Common myeloid progenitor, CD34-positive (primary cell): ENCODE data around the gene TMEM86A.
A peak's percentile ranks its signal among the peaks of the same experiment; 100 is the strongest.

Source experiments
- CTCF ChIA-PET: fragments of 350-600 bp; sonication (Branson Sonifier 250); formaldehyde crosslinking; loops from one replicate; lab custom pipeline; 2021; ENCODE audit warnings: antibody characterized with exemption; lab: Charles Lee
- POLR2A ChIA-PET: fragments of 350-600 bp; sonication (Branson Sonifier 250); formaldehyde crosslinking; loops from one replicate; lab custom pipeline; 2021; ENCODE audit warnings: antibody characterized with exemption; lab: Charles Lee
- DNase-seq, 3 donors: peaks; one replicate each; pipeline versions ENCODE4 v3.0.0 to v3.0.0-alpha.2; 2013
- H3K27ac ChIP-seq, 2 experiments: 1 replicate in 1 of 2; 2 replicates in 1 of 2; pipeline ENCODE4 v1.7.0; 2013; ENCODE audit warnings: inconsistent platforms in 2 of 2, low read length in 2 of 2, mild to moderate bottlenecking in 2 of 2, low read depth in 1 of 2, moderate library complexity in 1 of 2; ENCODE audit not compliant: severe bottlenecking in 2 of 2, insufficient read depth in 1 of 2, poor library complexity in 1 of 2
- H3K27me3 ChIP-seq, 5 experiments: replicated peaks in 2 of 5; 1 replicate in 3 of 5; 2 replicates in 2 of 5; pipeline versions ENCODE4 v1.6.1 to v1.7.0; 2013; ENCODE audit warnings: low read length in 4 of 5, mild to moderate bottlenecking in 2 of 5, moderate library complexity in 2 of 5, inconsistent platforms in 1 of 5; ENCODE audit not compliant: insufficient read depth in 5 of 5, control insufficient read depth in 4 of 5
- H3K36me3 ChIP-seq, 4 experiments: 1 replicate in 2 of 4; 2 replicates in 2 of 4; pipeline versions ENCODE4 v1.6.1 to v1.7.0; 2013; ENCODE audit warnings: low read length in 3 of 4, control low read depth in 1 of 4, mild to moderate bottlenecking in 1 of 4; ENCODE audit not compliant: control insufficient read depth in 4 of 4, insufficient read depth in 4 of 4
- H3K4me1 ChIP-seq, 4 experiments: 1 replicate in 3 of 4; 2 replicates in 1 of 4; pipeline versions ENCODE4 v1.6.1 to v1.7.1; 2013; ENCODE audit warnings: low read length in 3 of 4, mild to moderate bottlenecking in 3 of 4, control low read depth in 1 of 4, inconsistent platforms in 1 of 4, moderate library complexity in 1 of 4; ENCODE audit not compliant: control insufficient read depth in 4 of 4, insufficient read depth in 4 of 4; ENCODE audit errors: control extremely low read depth in 1 of 4
- H3K4me3 ChIP-seq, 7 experiments: 1 replicate in 4 of 7; 2 replicates in 3 of 7; pipeline versions ENCODE4 v1.5.1 to v1.7.0; 2013; ENCODE audit warnings: mild to moderate bottlenecking in 7 of 7, low read length in 6 of 7, moderate library complexity in 6 of 7, inconsistent platforms in 2 of 7, low read depth in 2 of 7, control low read depth in 1 of 7; ENCODE audit not compliant: insufficient read depth in 4 of 7, control insufficient read depth in 1 of 7; ENCODE audit errors: extremely low read depth in 1 of 7
- H3K9me3 ChIP-seq, 5 experiments: 1 replicate in 4 of 5; 2 replicates in 1 of 5; pipeline versions ENCODE4 v1.6.1 to v1.7.1; 2013; ENCODE audit warnings: low read length in 4 of 5, mild to moderate bottlenecking in 2 of 5, inconsistent platforms in 1 of 5, low read depth in 1 of 5, moderate library complexity in 1 of 5; ENCODE audit not compliant: control insufficient read depth in 4 of 5, insufficient read depth in 2 of 5; ENCODE audit errors: control extremely low read depth in 1 of 5
- WGBS: methylation state at CpG from one replicate; pipeline ENCODE4 v1.1.5; 2013; ENCODE audit not compliant: insufficient coverage; 5-methylcytosine and 5-hydroxymethylcytosine counted together

The TMEM86A gene

DNA sequence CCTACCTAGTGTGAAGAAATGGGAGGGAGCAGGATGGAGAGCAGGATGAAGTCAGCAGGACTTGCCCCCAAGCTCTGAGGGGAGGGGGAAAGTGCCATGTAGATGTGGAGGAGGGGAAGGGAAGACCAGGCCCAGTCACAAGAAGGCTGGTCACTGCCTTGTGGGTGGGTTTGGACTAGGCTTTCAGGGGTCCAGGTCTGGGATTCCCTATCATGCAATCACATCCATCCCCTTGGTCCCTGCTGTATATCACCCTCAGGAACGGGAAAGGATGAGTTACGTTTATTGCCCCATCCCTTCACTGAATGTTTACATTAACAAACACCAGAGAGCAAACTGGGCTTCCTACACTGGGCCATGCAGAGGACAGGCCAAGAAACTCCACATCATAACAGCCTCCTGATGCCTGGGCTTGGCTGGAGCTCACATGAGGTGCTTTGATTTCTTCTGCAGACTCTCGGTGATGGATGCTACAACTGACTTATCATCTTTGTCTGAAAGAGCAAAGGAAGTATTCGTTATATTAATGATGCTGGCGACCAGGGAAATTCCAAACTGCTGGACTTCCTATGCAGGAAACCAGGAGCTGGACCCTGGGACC, 5.6 kb downstream of the TMEM86A start:
- Histone ChIP-seq H3K9me3 (no peaks in the 10 kb centered on the region), H3K27me3 (peaks cover 0 to 33% (median 0%) of the 10 kb centered on the region in 5 experiments), H3K4me3 (no peak overlapping the region), H3K4me1 (peaks cover 6 to 37% (median 21%) of the 10 kb centered on the region in 4 experiments), H3K27ac (no peak overlapping the region), H3K36me3 (peaks cover 0 to 8% (median 0%) of the 10 kb centered on the region in 4 experiments)
- DNase-seq = no peak
- 96% methylated on average over 5 of the region's 5 CpGs for WGBS
- POLR2A ChIA-PET = interaction anchor here (1.2 kb wide), 1 partner anchor 69 kb away, joined by 3 read pairs; no protein-coding TSS in a partner anchor
- CTCF ChIA-PET = interaction anchor here (0.8 to 1.9 kb wide), 7 partner anchors 9 to 164 kb away, joined by 3 to 6 read pairs (median 3); no protein-coding TSS in a partner anchor

DNA sequence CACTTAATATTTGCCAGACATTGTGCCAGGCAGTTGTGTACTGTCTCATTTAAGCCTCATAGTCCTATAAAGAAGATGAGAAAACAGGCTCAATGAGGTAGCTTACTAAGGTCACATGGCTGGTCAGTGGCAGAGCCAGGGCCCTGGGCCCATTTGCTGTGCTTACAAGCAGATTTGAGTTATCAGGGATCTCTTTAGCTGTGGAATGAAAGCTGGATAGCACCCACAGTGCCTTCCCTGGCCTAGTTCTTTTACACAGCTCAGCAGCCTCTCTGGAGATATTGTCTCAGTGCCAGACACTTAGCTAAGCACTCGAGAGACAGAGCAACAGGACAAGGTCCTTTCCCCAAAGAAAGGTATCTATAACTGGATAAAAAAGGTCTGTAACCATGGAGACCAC, 6.1 kb downstream of the TMEM86A start:
- WGBS = no CpG with 5 or more reads among the region's 1 CpG
- Histone ChIP-seq H3K4me1 (peaks cover 6 to 31% (median 16%) of the 10 kb centered on the region in 4 experiments), H3K36me3 (peaks cover 0 to 8% (median 0%) of the 10 kb centered on the region in 4 experiments), H3K4me3 (no peak overlapping the region), H3K27ac (no peak overlapping the region), H3K9me3 (no peaks in the 10 kb centered on the region), H3K27me3 (peaks cover 0 to 33% (median 0%) of the 10 kb centered on the region in 5 experiments)
- DNase-seq = no peak
- ChIA-PET POLR2A (interaction anchor here (1.2 kb wide), 1 partner anchor 70 kb away, joined by 3 read pairs; no protein-coding TSS in a partner anchor), CTCF (interaction anchor here (0.8 to 1.9 kb wide), 7 partner anchors 8 to 164 kb away, joined by 3 to 6 read pairs (median 3); no protein-coding TSS in a partner anchor)

DNA sequence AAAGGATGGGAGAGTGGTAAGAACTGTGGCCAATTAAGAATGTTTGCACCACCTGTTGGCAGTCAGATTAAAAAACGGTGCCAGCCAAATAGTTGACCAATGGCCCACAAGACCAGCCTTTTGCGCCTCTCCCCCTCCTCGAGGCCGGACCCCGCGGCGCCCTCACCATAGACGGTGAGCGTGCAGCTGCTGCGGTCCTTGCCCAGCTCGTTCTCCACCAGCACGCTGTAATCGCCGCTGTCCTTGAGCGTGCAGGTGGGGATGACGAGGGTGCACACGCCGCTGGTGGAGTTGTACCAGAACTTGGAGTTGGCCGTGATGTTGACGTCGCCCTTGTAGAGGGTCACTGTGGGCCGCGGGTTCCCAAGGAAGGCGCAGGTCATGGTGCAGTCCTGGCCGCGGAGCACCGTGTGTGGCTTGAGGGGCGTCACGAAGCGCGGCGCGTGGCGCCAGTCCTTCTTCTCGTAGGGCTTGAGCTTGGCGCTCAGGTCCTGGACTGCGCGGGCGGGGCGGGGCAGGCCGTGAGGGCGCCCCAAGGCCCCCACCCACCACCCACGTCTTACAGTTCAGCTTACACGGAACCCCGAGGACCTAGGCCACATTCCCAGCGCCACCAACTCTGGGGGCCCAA, 7.2 kb downstream of the TMEM86A start:
- POLR2A ChIA-PET = no interaction called here
- peaks cover 0 to 8% (median 0%) of the 10 kb centered on the region in 4 experiments for H3K36me3 ChIP-seq
- peak overlapping the region in 6 of 7 experiments; percentile 30 to 83 (median 67) for H3K4me3 ChIP-seq
- no peak overlapping the region for H3K27ac ChIP-seq
- CTCF ChIA-PET = interaction anchor here (0.7 to 1.9 kb wide), 5 partner anchors 15 to 166 kb away, joined by 3 to 7 read pairs (median 4); no protein-coding TSS in a partner anchor
- peaks cover 0 to 31% (median 0%) of the 10 kb centered on the region in 5 experiments for H3K27me3 ChIP-seq
- DNase-seq = peak in 2 of 3 donors; percentile 52 to 65
- no peaks in the 10 kb centered on the region for H3K9me3 ChIP-seq
- H3K4me1 ChIP-seq = peaks cover 5 to 24% (median 11%) of the 10 kb centered on the region in 4 experiments
- WGBS = 3% methylated on average over 27 of the region's 46 CpGs

DNA sequence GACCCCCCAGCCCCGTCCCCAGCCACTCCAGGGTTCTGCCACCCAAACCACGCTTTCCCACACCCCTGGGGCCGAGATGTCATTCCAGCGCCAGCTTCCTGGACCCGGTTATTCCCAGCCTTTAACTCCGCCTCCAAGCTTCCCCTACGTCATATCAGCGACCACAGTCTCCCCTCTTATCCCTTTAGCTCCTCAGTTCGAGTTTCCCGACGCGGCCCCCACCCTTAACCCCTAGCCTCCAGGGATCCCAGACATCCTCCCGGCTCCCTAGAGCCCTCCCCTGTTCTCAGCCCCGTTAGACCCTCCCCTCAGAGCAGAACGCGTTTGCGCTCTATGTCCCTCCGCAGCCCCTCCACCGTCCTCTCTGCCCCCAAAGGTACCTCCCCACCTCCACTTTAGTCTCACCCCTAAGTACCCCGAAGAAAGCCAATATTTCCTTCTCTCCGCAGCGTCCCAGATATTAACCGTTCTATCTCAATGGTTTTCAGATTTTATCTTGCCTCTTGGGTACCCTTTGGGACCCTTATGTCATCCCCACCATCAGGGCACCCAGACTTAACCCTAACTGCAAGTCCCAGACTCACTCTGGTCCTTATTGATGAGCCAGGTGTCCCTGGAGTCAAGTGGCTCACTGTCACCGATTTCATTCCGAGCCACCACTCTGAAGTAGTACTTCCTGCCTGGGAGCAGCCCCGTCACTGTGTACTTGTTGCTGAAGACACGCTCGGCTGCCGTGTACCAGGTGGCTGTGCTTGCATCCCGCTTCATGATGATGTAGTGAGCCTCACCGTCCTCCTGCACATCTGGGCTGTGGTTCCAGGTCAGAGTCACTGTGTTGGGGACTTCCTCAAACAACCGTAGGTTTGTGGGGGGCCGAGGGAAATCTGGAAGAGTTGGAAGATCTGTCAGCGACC, 8.0 kb downstream of the TMEM86A start:
- Histone ChIP-seq H3K27ac (no peak overlapping the region), H3K4me1 (peaks cover 5 to 24% (median 11%) of the 10 kb centered on the region in 4 experiments), H3K4me3 (peak overlapping the region in 6 of 7 experiments; percentile 28 to 85 (median 66)), H3K36me3 (peaks cover 0 to 5% (median 0%) of the 10 kb centered on the region in 4 experiments), H3K9me3 (no peaks in the 10 kb centered on the region), H3K27me3 (peaks cover 0 to 31% (median 0%) of the 10 kb centered on the region in 5 experiments)
- ChIA-PET CTCF (interaction anchor here (0.6 to 1.9 kb wide), 5 partner anchors 14 to 192 kb away, joined by 3 to 7 read pairs (median 3); no protein-coding TSS in a partner anchor), POLR2A (no interaction called here)
- 5% methylated on average over 31 of the region's 34 CpGs for WGBS
- peak; percentile 39 to 91 (median 87) for DNase-seq

DNA sequence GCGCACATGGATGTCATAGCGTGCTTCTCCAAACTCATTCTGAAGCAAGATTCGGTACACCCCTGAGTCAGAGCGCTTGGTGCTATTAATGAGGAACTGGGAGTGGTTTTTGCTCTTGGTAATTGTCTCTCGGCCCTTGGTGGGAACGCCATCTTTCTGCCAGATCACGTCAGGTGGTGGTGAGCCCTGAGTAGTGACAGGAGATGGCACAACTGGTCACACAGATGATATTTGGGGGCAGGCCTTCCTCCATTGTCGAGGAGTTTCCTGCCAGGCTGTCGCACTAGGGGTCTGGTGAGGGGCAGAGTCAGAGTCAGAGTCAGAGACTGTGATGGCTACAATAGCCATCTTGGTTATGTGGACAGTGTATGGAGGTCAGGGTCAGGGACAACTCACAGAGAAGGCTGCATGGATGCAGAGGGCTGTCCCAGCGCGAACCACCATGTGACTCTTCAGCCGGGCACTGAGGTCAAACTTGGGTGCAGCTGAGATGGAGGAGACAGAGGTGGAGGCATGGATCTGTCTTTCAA, 9.3 kb downstream of the TMEM86A start:
- no peak for DNase-seq
- ChIA-PET CTCF (interaction anchor here (1.1 to 1.4 kb wide), 2 partner anchors 13 to 14 kb away, joined by 3 to 5 read pairs; no protein-coding TSS in a partner anchor), POLR2A (no interaction called here)
- H3K4me3 ChIP-seq = no peak overlapping the region
- peaks cover 5 to 24% (median 11%) of the 10 kb centered on the region in 4 experiments for H3K4me1 ChIP-seq
- 98% methylated on average over 6 of the region's 12 CpGs for WGBS
- peaks cover 0 to 31% (median 0%) of the 10 kb centered on the region in 5 experiments for H3K27me3 ChIP-seq
- H3K36me3 ChIP-seq = peaks cover 0 to under 1% (median 0%) of the 10 kb centered on the region in 4 experiments
- no peaks in the 10 kb centered on the region for H3K9me3 ChIP-seq
- no peak overlapping the region for H3K27ac ChIP-seq

DNA sequence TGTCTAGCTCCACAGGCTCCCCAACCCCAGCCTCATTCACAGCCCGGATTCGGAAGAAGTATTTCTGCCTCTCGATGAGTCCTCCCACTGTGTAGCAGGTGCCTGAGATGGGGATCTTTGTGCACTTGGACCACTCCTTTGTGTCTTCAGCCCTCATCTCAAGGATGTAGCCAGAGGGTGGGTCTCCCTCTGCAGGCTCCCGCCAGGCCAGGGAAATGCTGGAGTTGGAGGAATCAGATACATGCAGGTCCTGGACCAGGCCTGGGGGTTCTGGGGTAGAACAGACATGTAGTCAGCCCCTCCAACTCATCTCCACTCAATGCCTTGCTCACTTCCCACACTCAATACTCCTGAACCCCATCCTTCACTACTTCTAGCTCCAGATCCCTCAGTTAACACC, 10.8 kb downstream of the TMEM86A start:
- CTCF ChIA-PET = interaction anchor here (1.5 to 1.6 kb wide), 2 partner anchors 25 to 162 kb away, joined by 3 to 4 read pairs; no protein-coding TSS in a partner anchor
- Histone ChIP-seq H3K4me1 (peaks cover 5 to 24% (median 11%) of the 10 kb centered on the region in 4 experiments), H3K36me3 (no peaks in the 10 kb centered on the region), H3K27me3 (peaks cover 0 to 24% (median 0%) of the 10 kb centered on the region in 5 experiments), H3K4me3 (no peak overlapping the region), H3K27ac (no peak overlapping the region), H3K9me3 (no peaks in the 10 kb centered on the region)
- 100% methylated on average over 1 of the region's 4 CpGs for WGBS
- POLR2A ChIA-PET = no interaction called here
- DNase-seq = no peak
